ENCODE data around the gene ANKRD7.

ANKRD7 gene

GRCh38 chr7:118224521-118224920, at the start of gene ANKRD7:
Gene ANKRD7 (plus strand): TSS chr7:118224704. CDS start chr7:118224831, 127 bp downstream.
- no peak for DNase-seq (ENCODE audit: low read depth)

DNA sequence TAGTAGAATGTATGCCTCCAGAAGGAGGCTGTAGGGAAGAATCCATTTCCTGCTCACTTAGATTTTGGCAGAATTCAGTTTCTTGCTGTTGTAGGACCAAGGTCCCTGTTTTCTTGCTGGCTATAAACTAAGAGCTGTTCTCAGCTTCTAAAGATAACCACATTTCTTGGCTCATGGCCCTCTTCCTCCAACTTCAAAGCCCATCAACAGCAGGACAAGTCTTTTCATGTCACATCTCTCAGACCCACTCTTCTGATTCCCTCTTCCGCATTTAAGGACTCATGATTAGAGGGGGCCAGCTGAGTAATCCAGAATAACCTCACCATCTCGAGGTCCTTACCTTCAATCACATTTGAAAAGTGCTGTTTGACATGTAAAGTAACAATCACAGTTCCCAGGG, 48.8 kb upstream of the ANKRD7 start:
- no peak for DNase-seq (ENCODE audit: low read depth)

DNA sequence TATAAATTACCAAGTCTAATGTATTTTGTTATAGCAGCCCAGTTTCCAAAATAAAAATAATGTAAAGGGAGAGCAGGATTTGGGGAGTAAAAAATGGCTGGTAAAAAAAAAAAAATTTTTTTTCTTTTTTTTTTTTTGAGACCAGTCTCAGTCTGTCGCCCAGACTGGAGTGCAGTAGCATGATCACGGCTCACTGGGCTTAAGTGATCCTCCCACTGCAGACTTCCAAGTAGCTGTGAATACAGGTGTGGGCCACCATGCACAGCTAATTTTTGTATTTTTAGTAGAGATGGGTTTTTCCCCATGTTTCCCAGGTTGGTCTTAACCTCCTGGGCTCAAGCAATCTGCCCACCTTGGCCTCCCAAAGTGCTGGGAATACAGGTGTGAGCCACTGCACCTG, 45.3 kb upstream of the ANKRD7 start:
- DNase-seq (ENCODE audit: low read depth) = no peak

GRCh38 chr7:118182593-118183427, 41.7 kb upstream of the ANKRD7 start:
- no peak for DNase-seq (ENCODE audit: low read depth)

DNA sequence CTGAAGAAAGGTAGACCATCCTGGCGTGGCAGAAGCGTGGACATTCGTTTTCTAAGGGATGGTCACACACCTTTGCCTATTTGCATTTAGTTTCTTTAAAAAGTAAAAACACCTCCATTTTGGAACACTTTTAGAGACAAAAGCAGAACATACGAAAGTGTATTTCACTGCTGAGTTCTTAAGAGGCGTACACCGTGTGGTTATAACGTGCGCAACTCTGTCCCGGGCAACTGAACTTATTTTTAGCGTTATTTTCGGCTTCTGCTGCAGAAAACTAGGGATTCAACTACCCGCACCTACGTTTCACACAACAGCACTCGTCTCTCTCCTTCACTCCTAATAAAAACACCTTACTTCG, 41.1 kb upstream of the ANKRD7 start:
- no peak for DNase-seq (ENCODE audit: low read depth)

DNA sequence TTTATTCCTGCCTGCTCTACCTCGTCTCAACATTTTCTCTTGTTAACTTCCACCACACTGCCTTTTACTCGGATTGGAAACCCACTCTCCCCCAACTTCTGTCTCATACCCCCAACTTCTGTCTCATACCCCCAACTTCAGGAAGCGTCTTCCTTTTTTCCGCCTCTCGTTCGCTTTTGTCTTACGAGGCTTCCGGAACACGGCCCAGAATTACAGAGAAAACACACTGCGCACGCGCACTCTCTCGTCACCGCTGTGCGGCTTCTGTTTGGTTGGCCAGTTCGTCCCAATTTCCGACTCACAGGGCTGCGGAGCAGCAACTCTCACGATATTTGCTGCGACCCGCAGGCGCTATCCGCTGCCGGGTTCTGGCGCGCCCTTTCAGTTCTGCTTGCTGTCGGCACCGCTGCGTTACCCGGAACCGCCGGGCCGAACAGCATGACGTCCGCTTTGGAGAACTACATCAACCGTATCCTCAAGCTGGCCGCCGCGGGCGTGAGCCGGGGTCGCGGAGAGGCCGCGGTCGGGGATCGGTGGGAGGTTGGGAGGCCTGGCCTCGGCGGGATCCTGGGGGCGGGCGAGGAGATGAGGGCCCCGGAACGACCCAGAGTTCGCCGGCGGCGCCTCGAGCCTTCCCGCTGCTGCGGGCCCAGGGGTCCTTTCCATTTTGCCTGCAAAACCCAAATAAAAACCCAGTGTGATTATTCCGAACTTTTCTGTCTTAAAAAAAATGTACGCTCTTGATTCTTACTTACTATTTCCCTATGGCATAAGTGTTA, 40.5 kb upstream of the ANKRD7 start, which contains the start of gene LSM8:
Gene LSM8 (plus strand): TSS at position 379 of the 779 bp plus-strand sequence. CDS start 60 bp downstream, at position 439.
- DNase-seq (ENCODE audit: low read depth) = peak; percentile 83

- no peak for DNase-seq (ENCODE audit: low read depth)
These were observed 40.0 kb upstream of the ANKRD7 start for GRCh38 chr7:118184565-118184940.

DNA sequence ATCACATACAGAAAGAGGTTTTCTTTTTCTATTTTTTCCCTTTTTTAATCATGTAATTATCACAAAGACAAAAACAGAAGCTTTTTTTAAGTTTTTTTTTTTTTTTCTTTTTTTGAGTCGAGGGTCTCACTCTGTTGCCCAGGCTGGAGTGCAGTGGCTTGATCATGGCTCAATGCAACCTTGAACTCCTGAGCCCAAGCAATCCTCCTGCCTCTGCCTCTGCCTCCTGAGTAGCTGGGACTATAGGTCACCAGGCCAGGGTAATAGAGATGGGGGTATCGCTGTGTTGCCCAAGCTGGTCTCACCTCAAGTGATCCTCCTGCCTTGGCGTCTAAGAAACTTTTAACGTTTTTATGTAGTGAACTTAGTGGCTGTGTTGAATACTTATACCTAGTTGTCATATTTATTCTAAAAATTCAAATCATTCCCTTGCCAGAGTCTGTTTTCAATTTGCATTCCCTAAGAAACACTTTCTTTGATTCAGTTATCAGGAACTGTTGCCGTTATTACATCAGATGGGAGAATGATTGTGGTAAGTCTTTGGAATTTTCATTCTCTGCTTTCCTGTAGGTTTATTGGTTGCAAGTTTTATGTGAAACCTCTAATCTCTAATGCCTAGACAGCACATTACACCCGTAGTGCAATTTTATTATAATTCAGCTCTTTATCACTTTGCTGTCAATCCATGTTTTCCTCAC, 39.2 kb upstream of the ANKRD7 start:
- DNase-seq (ENCODE audit: low read depth) = peak; percentile 15

GRCh38 chr7:118186501-118186900, 38.0 kb upstream of the ANKRD7 start:
- DNase-seq (ENCODE audit: low read depth) = no peak

DNA sequence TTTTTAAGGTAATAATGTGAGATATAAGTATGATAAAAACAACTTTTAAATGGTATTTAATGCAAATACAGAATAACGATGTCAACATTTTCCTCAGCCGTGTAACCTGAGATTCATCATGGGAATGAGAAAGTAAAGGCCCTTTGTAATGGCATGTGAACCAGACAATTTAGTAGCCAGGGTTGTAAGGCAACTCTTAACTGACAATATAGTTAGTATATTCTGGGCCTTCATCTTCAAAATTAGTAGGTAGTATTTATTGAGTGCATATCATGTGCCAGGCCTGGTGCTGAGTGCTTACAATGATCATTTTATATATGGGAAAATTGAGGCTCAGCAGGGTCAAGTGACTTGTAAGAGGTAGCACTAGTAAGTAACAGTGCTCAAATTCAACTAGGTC, 29.9 kb upstream of the ANKRD7 start:
- no peak for DNase-seq (ENCODE audit: low read depth)

DNA sequence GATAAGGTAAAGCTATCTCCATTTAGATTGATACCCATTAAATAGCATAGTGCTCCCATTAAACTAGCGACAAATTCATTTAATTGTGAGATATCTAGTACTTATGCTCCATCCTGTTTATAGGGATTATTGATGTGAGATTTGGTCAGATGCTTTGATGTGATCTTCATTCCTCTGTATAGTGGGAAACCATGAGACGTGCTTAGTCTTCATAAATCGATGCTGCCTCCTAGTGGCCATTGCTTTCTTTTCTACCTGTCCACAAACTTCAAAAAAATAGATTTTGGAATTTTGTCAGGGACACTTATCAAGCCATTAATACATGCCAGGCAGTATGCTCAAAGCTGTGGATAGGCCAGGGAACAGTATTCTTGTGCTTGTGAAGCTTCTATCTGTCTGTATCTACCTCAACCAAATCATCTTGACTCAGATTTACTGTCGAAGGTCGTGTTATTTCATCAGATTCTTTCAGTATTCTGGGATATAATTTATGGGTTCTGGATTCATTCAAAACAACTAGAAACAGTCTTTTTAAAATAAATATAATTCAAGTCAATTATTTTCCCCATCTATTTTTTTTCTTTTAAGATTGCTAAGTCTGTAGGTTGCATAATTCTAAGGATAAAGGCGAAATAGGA, 28.5 kb upstream of the ANKRD7 start:
- DNase-seq (ENCODE audit: low read depth) = no peak

DNA sequence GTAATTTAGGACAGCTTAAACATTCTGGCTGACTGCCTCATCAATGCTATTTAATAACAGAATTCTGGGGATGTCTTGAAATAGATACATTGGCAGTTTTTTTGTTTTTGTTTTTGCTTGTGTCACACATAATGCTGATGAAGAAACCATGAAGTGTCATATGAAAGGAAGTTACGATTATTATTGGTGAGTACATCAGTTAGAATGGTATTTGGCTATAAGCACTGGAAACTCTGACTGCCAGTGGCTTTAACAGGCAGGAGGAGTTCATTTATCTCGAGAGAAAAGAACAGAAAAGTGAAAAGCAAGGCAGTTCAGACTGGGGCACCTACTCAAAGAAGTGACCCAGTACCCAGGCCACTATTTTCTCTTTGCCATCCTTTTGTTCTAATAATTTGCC, 22.4 kb upstream of the ANKRD7 start:
- DNase-seq (ENCODE audit: low read depth) = no peak

DNA sequence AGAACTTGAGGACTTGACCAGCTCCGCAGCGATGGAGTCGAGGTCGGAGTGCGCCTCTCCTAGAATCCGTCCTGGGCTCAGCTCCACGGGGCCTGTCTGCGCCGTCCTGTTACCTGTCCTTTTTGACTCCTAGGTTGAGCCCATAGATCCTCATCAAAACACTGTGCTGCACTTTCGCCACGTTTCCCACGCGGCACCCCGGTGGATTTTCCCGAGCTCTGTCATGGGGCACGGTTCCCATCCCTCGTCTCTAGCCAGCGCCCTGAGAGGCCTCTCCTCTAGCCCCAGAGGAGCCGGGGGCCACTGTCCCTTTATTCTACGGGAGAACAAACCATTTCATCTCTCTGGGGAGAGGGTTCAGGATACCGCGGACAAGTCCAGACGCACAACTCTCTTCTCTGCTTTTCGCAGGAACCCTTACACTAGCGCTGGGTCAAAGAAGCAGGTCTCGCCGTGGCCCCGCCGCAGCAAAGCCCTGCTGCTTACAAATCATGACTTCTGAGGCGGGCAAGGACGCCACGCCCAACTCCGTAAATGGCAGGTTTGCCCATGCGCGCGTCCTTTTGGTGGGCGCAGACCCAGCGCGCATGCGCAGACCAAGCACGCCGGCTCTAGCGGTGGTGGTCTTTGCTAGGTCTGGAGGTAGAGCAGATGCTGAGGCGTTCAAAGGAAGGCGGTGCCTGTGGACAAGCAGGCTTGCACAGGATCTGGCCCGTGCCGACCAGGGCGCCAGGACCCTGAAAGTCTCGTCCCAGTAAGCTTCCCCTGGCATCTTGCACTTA, 10.3 kb upstream of the ANKRD7 start:
- DNase-seq (ENCODE audit: low read depth) = peak; percentile 15

DNA sequence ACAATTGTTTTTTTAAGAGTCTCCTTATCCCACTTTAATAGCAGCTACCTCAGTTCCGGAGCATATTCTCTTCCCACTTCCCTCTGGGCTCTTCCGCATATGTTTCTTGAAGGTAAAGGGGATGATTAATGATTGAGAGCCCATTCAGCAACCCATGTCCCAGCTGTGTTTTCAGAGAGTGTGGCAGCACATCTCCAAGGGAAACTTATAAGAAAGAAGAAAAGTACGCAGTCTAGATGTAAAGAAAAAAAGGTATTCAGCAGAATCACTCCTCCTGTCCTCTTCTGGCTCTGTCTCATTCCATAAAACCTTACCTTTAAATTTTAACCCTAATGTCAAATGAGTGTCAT, 9.7 kb upstream of the ANKRD7 start:
- DNase-seq (ENCODE audit: low read depth) = no peak

DNA sequence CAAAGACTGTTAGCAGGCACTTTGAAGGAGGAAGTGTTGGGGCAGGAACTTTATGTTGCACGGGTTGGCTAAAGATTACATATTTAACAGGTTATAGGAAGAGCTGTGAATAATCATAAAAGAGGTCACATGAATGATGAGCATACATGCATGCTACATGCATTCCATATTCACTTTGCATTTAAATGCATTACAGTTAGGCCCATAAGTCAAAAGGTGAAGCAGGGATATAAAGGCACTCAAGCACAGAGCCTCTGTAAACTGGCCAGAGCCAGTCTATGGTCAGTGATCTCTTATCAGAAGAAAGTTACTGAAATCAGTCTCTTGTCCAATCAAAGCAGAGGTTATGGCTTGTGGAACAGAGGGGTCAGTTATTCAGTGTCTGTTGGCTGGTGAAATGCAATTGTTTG, 7.3 kb upstream of the ANKRD7 start:
- DNase-seq (ENCODE audit: low read depth) = no peak

DNA sequence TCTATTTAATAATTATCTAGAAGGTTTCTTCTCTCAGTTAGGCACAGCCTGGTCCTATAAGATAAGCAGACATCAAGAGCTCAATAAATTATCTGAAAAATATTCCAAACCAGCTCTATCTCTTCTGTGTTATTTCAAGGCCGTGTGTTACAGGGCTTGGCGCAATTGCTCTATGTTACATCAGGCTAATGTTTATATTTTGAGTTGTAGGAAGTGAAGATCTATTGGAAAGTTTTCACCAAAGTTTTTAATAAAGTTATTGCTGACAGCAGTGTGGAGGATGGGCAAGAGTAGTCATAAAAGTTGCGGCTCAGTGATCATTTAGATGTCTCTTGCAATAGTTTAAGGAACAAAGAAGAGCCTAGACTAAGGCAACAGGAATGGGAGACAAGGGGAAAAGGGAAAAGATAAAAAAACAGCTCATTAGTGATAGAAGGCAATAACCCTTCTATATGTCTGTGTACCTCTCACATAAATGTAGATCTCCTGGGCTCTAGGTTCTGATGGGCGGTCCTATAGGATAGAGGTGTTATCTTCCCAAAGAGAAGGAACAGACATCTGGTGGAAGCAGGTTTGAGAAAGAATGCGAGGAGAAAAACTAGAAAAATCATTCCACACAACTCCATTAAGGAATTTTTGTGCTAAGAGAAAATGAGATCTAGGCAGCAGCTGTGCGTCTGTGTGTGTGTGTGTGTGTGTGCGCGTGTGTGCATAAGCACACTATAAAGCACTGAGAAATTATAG, 5.9 kb upstream of the ANKRD7 start:
- DNase-seq (ENCODE audit: low read depth) = no peak

GRCh38 chr7:118219157-118219512, 5.4 kb upstream of the ANKRD7 start:
- DNase-seq (ENCODE audit: low read depth) = no peak

DNA sequence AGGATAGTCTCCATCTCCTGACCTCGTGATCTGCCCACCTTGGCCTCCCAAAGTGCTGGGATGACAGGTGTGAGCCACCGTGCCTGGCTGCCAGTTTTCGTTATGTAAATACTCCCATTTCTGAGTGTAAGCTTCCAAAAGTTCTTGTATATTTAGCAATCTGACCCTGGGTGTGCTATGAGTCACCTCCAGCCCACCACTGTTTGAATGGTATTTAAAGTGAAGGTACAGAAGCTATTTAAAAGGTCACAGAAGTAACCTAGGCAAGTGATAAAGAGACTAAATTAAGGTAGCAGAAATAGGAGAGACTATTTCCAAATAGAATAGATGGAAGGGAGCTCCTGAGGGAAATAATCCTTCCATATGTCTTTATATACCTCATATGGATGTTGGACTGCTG, 3.9 kb upstream of the ANKRD7 start:
- no peak for DNase-seq (ENCODE audit: low read depth)

- DNase-seq (ENCODE audit: low read depth) = no peak
These were observed 1.9 kb upstream of the ANKRD7 start for GRCh38 chr7:118222591-118222990.

DNA sequence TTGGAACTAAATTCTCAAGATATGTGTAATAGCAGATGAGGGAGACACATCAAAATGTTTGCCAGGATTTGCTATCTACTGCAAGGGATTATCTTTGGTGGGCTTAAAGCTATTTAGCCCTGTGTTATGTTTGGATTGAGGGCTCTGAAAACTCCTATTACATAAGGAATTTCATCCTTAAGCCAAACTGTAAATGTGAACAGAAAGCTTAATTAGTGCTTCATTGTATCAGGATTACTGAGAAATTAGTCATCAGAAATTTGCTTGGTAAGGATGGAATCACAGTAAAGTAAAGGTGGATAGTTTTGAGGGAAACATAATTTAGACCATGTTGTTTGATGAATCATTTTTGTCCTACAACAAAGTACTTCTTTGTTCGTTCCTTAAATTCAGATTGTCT, 8.3 kb downstream of the ANKRD7 start:
- no peak for DNase-seq (ENCODE audit: low read depth)

- no peak for DNase-seq (ENCODE audit: low read depth)
These were observed 9.3 kb downstream of the ANKRD7 start for GRCh38 chr7:118233799-118234198.
